ENCODE results near the gene FAM131A. TPM values are rescaled to one million over a fixed set of nuclear protein-coding genes. Genes with fewer than 3 reads are reported as not detected.

FAM131A gene
- total and polyA plus RNA-seq, 2 donors = 15.9 to 31.0 TPM

DNA sequence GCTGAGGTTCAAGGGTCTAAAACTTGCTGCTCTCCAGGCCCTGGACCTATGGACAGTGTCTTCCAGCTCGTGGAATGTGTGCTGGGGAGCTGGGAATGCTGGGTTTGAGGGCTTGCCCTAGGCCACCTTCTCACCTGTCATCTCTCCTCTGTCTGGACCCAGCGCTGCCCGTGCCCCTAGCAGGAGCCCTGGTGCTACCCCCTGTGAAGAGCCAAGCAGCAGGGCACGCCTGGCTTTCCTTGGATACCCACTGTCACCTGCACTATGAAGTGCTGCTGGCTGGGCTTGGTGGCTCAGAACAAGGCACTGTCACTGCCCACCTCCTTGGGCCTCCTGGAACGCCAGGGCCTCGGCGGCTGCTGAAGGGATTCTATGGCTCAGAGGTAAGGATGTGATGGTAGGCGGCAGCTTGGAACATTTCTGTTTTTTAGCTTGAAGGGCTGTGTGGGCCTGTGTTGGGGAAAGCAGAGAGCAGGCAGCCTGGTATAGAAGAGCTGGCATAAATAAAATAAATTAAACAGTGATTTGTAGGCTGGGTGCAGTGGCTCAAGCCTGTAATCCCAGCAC lies 47.5 kb downstream of the FAM131A start:
- no peaks in the 10 kb centered on the region for H3K4me1 ChIP-seq (ENCODE audit: insufficient read depth)
- DNase-seq (ENCODE audit: extremely low spot score) = no peak
- no peak overlapping the region for H3K27ac ChIP-seq (ENCODE audit: low read depth)
- H3K4me3 ChIP-seq (ENCODE audit: low read depth, low read length) = no peak overlapping the region
- 93% methylated on average over 8 of the region's 8 CpGs for WGBS
- no peaks in the 10 kb centered on the region for H3K36me3 ChIP-seq (ENCODE audit: insufficient read depth)

- H3K36me3 ChIP-seq (ENCODE audit: insufficient read depth) = no peaks in the 10 kb centered on the region
- H3K4me1 ChIP-seq (ENCODE audit: insufficient read depth) = no peaks in the 10 kb centered on the region
- no peak overlapping the region for H3K27ac ChIP-seq (ENCODE audit: low read depth)
- 67% methylated on average over 37 of the region's 37 CpGs for WGBS
- DNase-seq (ENCODE audit: extremely low spot score) = no peak
- no peak overlapping the region for H3K4me3 ChIP-seq (ENCODE audit: low read depth, low read length)
Observed at GRCh38 chr3:184386047-184386806, 48.8 kb downstream of the FAM131A start.

DNA sequence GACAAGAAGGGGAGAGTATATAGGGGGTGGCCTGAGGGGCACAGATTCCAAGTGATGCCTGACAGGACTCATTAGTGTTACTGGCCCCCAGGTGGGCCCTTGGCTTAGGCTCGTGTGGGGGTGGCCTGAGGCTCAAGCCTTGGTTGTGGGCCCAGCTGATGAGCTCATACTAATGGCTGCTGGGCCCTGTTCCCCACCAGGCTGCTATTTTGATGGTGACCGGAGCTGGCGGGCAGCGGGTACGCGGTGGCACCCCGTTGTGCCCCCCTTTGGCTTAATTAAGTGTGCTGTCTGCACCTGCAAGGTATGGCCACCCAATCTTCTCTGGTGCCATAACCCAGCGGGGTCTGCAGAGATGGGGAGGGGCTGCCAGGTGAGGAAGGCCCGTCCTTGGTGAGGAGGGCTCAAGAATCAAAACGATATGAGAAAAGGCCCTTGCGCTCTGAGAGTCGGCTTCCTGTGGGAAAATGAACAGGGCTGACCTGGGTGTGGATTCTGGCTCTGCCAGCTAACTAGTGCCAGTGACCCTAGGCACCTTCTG lies 49.8 kb downstream of the FAM131A start:
- no peak overlapping the region for H3K4me3 ChIP-seq (ENCODE audit: low read depth, low read length)
- 96% methylated on average over 12 of the region's 12 CpGs for WGBS
- no peak for DNase-seq (ENCODE audit: extremely low spot score)

GRCh38 chr3:184388164-184388935 lies 51.0 kb downstream of the FAM131A start:
- H3K36me3 ChIP-seq (ENCODE audit: insufficient read depth) = no peaks in the 10 kb centered on the region
- H3K27ac ChIP-seq (ENCODE audit: low read depth) = no peak overlapping the region
- DNase-seq (ENCODE audit: extremely low spot score) = no peak
- no peak overlapping the region for H3K4me3 ChIP-seq (ENCODE audit: low read depth, low read length)
- H3K4me1 ChIP-seq (ENCODE audit: insufficient read depth) = no peaks in the 10 kb centered on the region
- WGBS = 84% methylated on average over 8 of the region's 8 CpGs

More for the DNA sequence above, 49.8 kb downstream of the FAM131A start:
- no peak overlapping the region for H3K27ac ChIP-seq (ENCODE audit: low read depth)
- no peaks in the 10 kb centered on the region for H3K36me3 ChIP-seq (ENCODE audit: insufficient read depth)
- no peaks in the 10 kb centered on the region for H3K4me1 ChIP-seq (ENCODE audit: insufficient read depth)

DNA sequence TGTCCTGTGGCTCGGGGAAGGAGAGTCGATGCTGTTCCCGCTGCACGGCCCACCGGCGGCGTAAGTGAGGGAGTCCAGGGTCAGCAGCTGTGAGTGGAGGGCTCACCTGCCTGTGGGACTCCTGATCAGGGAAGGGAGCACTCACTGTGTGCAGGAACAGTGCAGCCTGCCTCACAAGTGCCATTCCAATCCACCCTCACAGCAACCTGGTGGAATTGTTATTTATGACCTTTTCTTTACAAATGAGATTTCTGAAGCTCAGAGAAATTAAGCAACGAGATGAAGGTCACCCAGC lies 51.5 kb downstream of the FAM131A start:
- WGBS = 84% methylated on average over 8 of the region's 8 CpGs
- Histone ChIP-seq H3K27ac (ENCODE audit: low read depth) (no peak overlapping the region), H3K4me1 (ENCODE audit: insufficient read depth) (no peaks in the 10 kb centered on the region), H3K36me3 (ENCODE audit: insufficient read depth) (no peaks in the 10 kb centered on the region), H3K4me3 (ENCODE audit: low read depth, low read length) (no peak overlapping the region)
- DNase-seq (ENCODE audit: extremely low spot score) = no peak

DNA sequence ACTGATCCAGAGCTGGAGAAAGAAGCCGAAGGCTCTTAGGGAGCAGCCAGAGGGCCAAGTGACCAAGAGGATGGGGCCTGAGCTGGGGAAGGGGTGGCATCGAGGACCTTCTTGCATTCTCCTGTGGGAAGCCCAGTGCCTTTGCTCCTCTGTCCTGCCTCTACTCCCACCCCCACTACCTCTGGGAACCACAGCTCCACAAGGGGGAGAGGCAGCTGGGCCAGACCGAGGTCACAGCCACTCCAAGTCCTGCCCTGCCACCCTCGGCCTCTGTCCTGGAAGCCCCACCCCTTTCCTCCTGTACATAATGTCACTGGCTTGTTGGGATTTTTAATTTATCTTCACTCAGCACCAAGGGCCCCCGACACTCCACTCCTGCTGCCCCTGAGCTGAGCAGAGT lies 52.0 kb downstream of the FAM131A start:
- DNase-seq (ENCODE audit: extremely low spot score) = no peak
- Histone ChIP-seq H3K4me3 (ENCODE audit: low read depth, low read length) (no peak overlapping the region), H3K4me1 (ENCODE audit: insufficient read depth) (no peaks in the 10 kb centered on the region), H3K27ac (ENCODE audit: low read depth) (no peak overlapping the region), H3K36me3 (ENCODE audit: insufficient read depth) (no peaks in the 10 kb centered on the region)
- 66% methylated on average over 5 of the region's 5 CpGs for WGBS

- Histone ChIP-seq H3K36me3 (ENCODE audit: insufficient read depth) (no peaks in the 10 kb centered on the region), H3K27ac (ENCODE audit: low read depth) (no peak overlapping the region), H3K4me1 (ENCODE audit: insufficient read depth) (no peaks in the 10 kb centered on the region), H3K4me3 (ENCODE audit: low read depth, low read length) (no peak overlapping the region)
- no peak for DNase-seq (ENCODE audit: extremely low spot score)
- 92% methylated on average over 5 of the region's 5 CpGs for WGBS
Observed at GRCh38 chr3:184389935-184390528, 52.6 kb downstream of the FAM131A start.

DNA sequence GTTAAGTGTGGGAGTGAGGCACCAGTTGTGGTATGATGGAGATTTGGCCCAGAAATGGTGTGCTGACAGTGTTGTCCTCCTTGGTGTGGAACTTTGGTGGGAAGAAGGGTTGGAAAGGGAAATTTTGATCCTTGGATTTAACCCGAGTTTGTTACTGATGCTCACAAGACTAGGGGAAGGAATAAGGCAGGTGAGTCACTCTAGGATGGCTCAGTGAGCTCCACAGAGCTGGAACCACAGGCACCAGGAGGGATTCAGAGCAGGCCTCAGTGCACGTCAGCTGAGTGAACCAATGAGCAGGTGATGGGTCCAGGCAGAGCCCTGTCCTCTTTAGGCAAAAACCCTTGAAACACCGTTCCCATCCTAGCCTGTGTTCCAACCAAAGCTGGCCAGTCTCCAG lies 53.9 kb downstream of the FAM131A start:
- Histone ChIP-seq H3K4me3 (ENCODE audit: low read depth, low read length) (no peak overlapping the region), H3K36me3 (ENCODE audit: insufficient read depth) (no peaks in the 10 kb centered on the region), H3K27ac (ENCODE audit: low read depth) (no peak overlapping the region), H3K4me1 (ENCODE audit: insufficient read depth) (no peaks in the 10 kb centered on the region)
- no peak for DNase-seq (ENCODE audit: extremely low spot score)
- 78% methylated on average over 3 of the region's 3 CpGs for WGBS

DNA sequence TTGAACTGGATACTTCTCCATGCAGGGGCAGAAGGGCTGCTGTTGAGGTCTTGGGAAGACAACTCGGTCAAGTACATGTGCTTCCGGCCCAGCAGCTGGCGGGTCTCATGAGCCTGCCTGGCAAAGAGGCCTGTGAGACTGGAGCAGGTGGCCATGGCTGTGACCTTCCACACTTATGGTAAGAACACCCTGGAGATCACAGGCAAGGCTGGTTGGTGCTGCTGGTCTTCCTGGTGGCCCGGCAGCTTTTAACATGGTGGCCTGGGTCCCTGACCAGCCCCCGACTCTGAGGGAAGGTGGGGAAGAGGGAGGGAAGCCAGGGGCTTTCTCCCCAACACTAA lies 57.9 kb downstream of the FAM131A start:
- DNase-seq (ENCODE audit: extremely low spot score) = no peak
- 77% methylated on average over 5 of the region's 5 CpGs for WGBS
- no peak overlapping the region for H3K4me3 ChIP-seq (ENCODE audit: low read depth, low read length)

More for the DNA sequence above, 57.9 kb downstream of the FAM131A start:
- no peak overlapping the region for H3K27ac ChIP-seq (ENCODE audit: low read depth)
- H3K36me3 ChIP-seq (ENCODE audit: insufficient read depth) = no peaks in the 10 kb centered on the region
- no peaks in the 10 kb centered on the region for H3K4me1 ChIP-seq (ENCODE audit: insufficient read depth)

Small RNA genes lying within 50 kb of the gene (small RNA-seq; reads per million reads assigned to genes)
- 551 reads per million, percentile 98 among the genes with 10 or more reads in this experiment for gene SNORD66

Other genes starting within 250 kb of the FAM131A start
- gene HTR3E, start 240.5 kb upstream of the FAM131A start, total RNA-seq = not detected
- gene HTR3E, start 240.5 kb upstream of the FAM131A start, polyA plus RNA-seq = not detected
- 34.2 TPM for gene EIF2B5, start 202.2 kb upstream of the FAM131A start, total RNA-seq
- 38.2 TPM for gene EIF2B5, start 202.2 kb upstream of the FAM131A start, polyA plus RNA-seq
- gene DVL3, start 182.2 kb upstream of the FAM131A start, total RNA-seq = 25.2 TPM
- 62.2 TPM for gene DVL3, start 182.2 kb upstream of the FAM131A start, polyA plus RNA-seq
- gene AP2M1, start 162.7 kb upstream of the FAM131A start, total RNA-seq = 195 TPM
- 466 TPM for gene AP2M1, start 162.7 kb upstream of the FAM131A start, polyA plus RNA-seq
- 27.4 TPM for gene ABCF3, start 151.4 kb upstream of the FAM131A start, total RNA-seq
- 38.8 TPM for gene ABCF3, start 151.4 kb upstream of the FAM131A start, polyA plus RNA-seq
- 0.05 TPM for gene VWA5B2, start 108.0 kb upstream of the FAM131A start, total RNA-seq
- gene VWA5B2, start 108.0 kb upstream of the FAM131A start, polyA plus RNA-seq = 0.33 TPM
- gene ALG3, start 88.6 kb upstream of the FAM131A start, total RNA-seq = 17.0 TPM
- gene ALG3, start 88.6 kb upstream of the FAM131A start, polyA plus RNA-seq = 49.5 TPM
- gene EEF1AKMT4, start 87.9 kb upstream of the FAM131A start, total RNA-seq = 1.7 TPM
- gene EEF1AKMT4, start 87.9 kb upstream of the FAM131A start, polyA plus RNA-seq = 2.6 TPM
- 0.26 TPM for gene CAMK2N2, start 76.0 kb upstream of the FAM131A start, total RNA-seq
- gene CAMK2N2, start 76.0 kb upstream of the FAM131A start, polyA plus RNA-seq = 0.29 TPM
- gene ECE2, start 61.6 kb upstream of the FAM131A start, total RNA-seq = not detected
- gene ECE2, start 61.6 kb upstream of the FAM131A start, polyA plus RNA-seq = 0.49 TPM
- 121 TPM for gene PSMD2, start 38.4 kb upstream of the FAM131A start, total RNA-seq
- gene PSMD2, start 38.4 kb upstream of the FAM131A start, polyA plus RNA-seq = 205 TPM
- 117 TPM for gene EIF4G1, start 23.0 kb upstream of the FAM131A start, total RNA-seq
- 224 TPM for gene EIF4G1, start 23.0 kb upstream of the FAM131A start, polyA plus RNA-seq
- gene CLCN2, start 24.0 kb downstream of the FAM131A start, total RNA-seq = 4.7 TPM
- gene CLCN2, start 24.0 kb downstream of the FAM131A start, polyA plus RNA-seq = 4.8 TPM
- gene POLR2H, start 24.1 kb downstream of the FAM131A start, total RNA-seq = 45.9 TPM
- gene POLR2H, start 24.1 kb downstream of the FAM131A start, polyA plus RNA-seq = 59.7 TPM
- 0.32 TPM for gene THPO, start 40.6 kb downstream of the FAM131A start, total RNA-seq
- gene THPO, start 40.6 kb downstream of the FAM131A start, polyA plus RNA-seq = 0.60 TPM
- gene CHRD, start 42.5 kb downstream of the FAM131A start, total RNA-seq = 9.1 TPM
- 11.5 TPM for gene CHRD, start 42.5 kb downstream of the FAM131A start, polyA plus RNA-seq
- 28.0 TPM for gene EPHB3, start 224.2 kb downstream of the FAM131A start, total RNA-seq
- 5.1 TPM for gene EPHB3, start 224.2 kb downstream of the FAM131A start, polyA plus RNA-seq